ENCODE results near the gene ZNF143. TPM values are rescaled to one million over a fixed set of nuclear protein-coding genes. Genes with fewer than 3 reads are reported as not detected.

The ZNF143 gene
- total and polyA plus RNA-seq, 11 donors: 7.9 to 32.3 (median 22.0) TPM

DNA sequence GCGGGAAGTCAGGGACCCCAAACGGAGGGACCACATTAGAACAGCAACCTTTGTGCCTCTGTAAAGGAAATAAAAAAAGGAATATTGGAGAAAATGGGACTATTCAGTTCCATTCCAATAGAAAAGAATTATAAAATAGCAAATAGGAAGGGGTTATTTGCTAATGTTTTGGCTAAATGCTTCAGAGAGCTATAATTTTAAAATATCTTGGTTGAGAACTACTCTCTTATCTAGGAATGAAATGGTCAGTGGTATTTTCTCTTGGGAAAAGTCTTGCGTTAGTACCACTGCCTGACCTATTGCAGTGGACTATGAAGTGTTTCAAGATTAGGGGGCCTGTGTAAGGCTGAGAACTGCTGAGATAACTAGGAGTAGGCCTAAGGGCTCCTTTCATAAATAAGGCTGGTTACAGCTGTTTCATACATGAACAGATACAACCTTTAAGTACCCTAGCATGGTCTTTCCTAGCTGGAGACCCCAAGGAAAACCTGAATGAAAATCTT is 105.8 kb downstream of the ZNF143 start:
- Histone ChIP-seq H3K4me3 (no peak overlapping the region), H3K9me3 (peaks cover 0 to 6% (median 0%) of the 10 kb centered on the region in 12 donors), H3K27ac (peak overlapping the region; percentile 64 to 94 (median 86)), H3K4me1 (peaks cover 9 to 46% (median 33%) of the 10 kb centered on the region in 12 donors), H3K36me3 (no peaks in the 10 kb centered on the region), H3K27me3 (no peaks in the 10 kb centered on the region)
- DNase-seq (no peak), ATAC-seq (peak; percentile 33 to 72 (median 64))
- TF ChIP-seq CTCF (IDR thresholded peaks at IDR 0.05) (no peak), POLR2A (IDR thresholded peaks at IDR 0.05) (no peak)
- 59 to 63% (median 61%) methylated on average over 3 of the region's 3 CpGs for WGBS, 4 donors
- intact Hi-C loops (cut with DNase I): no loop called here

DNA sequence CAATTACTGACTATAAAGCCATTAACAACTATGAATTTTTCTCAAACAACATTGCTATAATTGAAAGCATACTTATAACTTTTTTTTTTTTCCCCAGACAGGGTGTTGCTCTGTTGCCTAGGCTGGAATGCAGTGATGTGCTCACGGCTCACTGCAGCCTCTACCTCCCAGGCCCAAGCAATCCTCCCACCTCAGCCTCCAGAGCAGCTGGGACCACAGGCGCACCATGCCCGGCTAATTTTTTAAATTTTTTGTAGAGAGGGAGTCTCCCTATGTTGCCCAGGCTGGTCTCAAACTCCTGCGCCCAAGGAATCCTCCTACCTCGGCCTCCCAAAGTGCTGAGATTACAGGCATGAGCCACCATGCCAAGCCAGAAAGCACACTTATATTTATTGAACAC is 106.6 kb downstream of the ZNF143 start:
- intact Hi-C loops (cut with DNase I): no loop called here
- Histone ChIP-seq H3K4me1 (peaks cover 9 to 50% (median 35%) of the 10 kb centered on the region in 12 donors), H3K4me3 (no peak overlapping the region), H3K36me3 (no peaks in the 10 kb centered on the region), H3K9me3 (no peaks in the 10 kb centered on the region), H3K27me3 (no peaks in the 10 kb centered on the region), H3K27ac (peak overlapping the region in 10 of 12 donors; percentile 65 to 94 (median 88))
- WGBS, 4 donors: 94 to 98% (median 97%) methylated on average over 5 of the region's 5 CpGs
- no peak for ATAC-seq
- no peak for DNase-seq
- TF ChIP-seq POLR2A (IDR thresholded peaks at IDR 0.05) (no peak), CTCF (IDR thresholded peaks at IDR 0.05) (no peak)

- Histone ChIP-seq H3K4me3 (peak overlapping the region in 2 of 12 donors; percentile 15 to 40), H3K27ac (peak overlapping the region; percentile 61 to 96 (median 88)), H3K9me3 (no peaks in the 10 kb centered on the region), H3K4me1 (peaks cover 9 to 55% (median 37%) of the 10 kb centered on the region in 12 donors), H3K36me3 (no peaks in the 10 kb centered on the region), H3K27me3 (no peaks in the 10 kb centered on the region)
- intact Hi-C loops (cut with DNase I): no loop called here
- DNase-seq (no peak), ATAC-seq (no peak)
- TF ChIP-seq POLR2A (IDR thresholded peaks at IDR 0.05) (no peak), CTCF (IDR thresholded peaks at IDR 0.05) (no peak)
- WGBS, 4 donors: 71 to 78% (median 72%) methylated on average over 8 of the region's 8 CpGs
Observed at GRCh38 chr11:9568161-9568853, 107.5 kb downstream of the ZNF143 start.

DNA sequence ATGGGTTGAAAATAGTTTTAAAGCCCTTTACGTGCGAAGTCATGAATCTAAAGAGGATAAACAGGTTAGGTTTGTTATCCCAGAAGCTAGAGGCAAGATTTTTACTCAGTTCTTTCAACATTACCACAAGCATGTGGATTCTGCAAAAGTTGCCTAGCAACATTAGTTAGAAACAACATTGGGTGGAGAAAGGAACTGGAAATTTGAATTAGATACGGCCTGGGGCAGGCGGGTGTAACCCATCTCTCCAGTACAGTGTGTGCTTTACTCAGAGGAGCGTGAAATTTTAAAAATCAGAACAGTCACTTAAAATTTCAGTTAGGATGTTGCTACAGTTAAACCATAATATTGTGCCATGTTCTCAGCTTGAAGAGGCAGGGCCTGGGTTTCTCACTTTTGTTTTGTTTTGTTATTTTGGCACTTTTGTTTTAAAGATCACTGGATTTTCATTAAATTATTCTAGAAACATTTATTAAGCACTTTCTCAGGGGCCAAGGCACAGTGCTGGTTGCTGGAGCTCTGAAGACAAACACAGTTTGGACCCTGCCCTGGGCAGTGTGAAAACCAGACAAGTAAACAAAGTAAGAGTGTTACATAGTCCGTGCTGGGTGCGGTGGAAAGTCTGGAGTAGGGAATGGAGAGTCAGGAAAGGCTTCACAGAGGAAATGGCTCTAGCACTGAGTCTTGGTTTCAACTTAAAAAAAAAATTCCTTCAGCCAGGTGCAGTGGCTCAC is 108.2 kb downstream of the ZNF143 start:
- intact Hi-C loops (cut with DNase I): no loop called here
- ATAC-seq: peak; percentile 24 to 69 (median 42)
- TF ChIP-seq CTCF (IDR thresholded peaks at IDR 0.05): no peak
- TF ChIP-seq POLR2A (IDR thresholded peaks at IDR 0.05): peak in 1 of 2 donors; percentile 61
- 14 to 25% (median 19%) methylated on average over 7 of the region's 7 CpGs for WGBS, 4 donors
- peak overlapping the region; percentile 61 to 96 (median 88) for H3K27ac ChIP-seq
- H3K9me3 ChIP-seq: no peaks in the 10 kb centered on the region
- peak in 4 of 5 donors; percentile 45 to 60 (median 46) for DNase-seq
- no peaks in the 10 kb centered on the region for H3K27me3 ChIP-seq
- H3K4me1 ChIP-seq: peaks cover 9 to 55% (median 37%) of the 10 kb centered on the region in 12 donors
- peak overlapping the region in 7 of 12 donors; percentile 1 to 40 (median 15) for H3K4me3 ChIP-seq
- no peaks in the 10 kb centered on the region for H3K36me3 ChIP-seq
